GM19238 (cell line): ENCODE data around the gene IL17RD.
"Not testable (repeated sequence)": the region's sequence is repeated elsewhere in the genome, so short reads cannot be mapped to it uniquely, and the experiment has no call there.

ENCODE experiments used
- DNase-seq: peaks from one replicate; pipeline ENCODE4 v3.0.0; 2011; ENCODE audit warnings: low spot score; ENCODE audit not compliant: insufficient read length

Gene IL17RD

GRCh38 chr3:57093971-57094535 is 71.1 kb downstream of the IL17RD start:
- DNase-seq, result no peak

DNA sequence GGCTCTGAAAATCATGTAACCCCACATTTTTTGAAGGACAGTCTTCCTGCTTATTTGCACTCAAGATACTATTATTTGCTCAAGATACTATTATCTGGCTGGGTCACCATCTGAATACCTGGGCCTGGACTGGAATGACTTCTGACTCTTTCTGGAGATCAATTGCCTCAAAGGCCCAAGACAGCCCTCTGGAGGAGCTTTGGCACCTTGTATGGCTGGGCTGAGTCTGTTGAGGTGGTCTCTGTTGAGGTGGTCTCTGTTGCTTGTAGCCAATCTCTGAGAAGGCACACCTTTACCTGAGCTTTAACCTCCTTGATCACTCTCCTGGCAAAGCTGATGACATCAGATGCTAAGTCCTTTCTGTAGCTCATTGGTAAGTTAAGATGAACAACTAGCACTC is 71.7 kb downstream of the IL17RD start:
- no peak for DNase-seq

DNA sequence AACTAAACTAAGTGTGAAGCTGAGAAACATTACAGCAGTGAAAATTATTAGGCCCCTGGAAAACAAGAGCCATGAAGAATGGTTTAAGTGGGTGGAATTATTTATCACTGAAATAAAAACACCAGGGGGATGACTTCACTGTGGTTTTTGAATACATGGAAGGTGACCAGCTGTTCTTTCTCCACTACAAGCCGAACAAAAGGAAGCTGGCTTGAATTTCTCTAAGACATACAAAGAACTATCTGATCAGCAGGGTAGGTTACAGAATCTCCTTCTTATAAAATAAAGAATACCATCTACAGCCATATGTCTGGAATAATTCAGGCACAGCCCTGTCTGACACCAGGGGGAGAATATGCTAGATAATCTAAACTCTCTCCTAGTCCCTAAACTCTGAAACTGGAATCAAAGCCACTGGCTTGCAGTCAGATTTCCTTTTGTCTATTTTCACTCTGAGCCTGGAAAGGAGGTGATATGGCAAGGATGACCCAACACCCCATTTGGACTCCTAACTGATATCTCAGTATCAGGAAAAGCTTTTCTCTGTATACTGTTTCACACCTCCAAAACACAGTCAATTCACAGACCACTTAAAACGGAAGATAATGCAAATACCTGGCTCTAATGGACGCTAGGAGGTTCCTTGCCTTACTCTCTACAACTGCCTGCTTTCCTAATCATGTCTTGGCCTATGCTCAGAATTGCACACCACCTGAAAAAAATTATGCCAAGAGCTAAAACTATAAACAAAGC is 73.5 kb downstream of the IL17RD start:
- DNase-seq, result no peak

- no peak for DNase-seq
Observed at GRCh38 chr3:57089043-57089442, 76.1 kb downstream of the IL17RD start.

DNA sequence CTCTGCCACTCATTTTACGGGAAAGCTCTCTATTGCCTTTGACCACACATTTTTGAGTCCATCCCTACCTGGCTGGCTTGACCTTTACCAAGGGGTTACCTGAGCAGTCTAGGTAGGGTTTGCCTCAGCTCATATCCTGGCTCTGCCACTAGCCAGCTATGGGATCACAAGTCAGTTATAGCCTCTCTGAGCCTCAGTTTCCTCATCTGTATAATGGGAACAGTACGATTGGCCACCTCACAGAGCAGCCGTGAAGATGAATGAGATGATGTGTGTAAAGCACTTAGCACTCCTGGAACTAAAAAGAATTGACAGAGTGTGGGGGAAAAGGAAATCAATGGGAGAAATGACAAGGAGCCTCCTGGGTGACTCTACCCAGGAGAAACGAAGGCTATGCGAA is 76.7 kb downstream of the IL17RD start:
- DNase-seq, result no peak

- no peak for DNase-seq
Observed at GRCh38 chr3:57087361-57088092, 77.6 kb downstream of the IL17RD start.

GRCh38 chr3:57086201-57086600 is 79.0 kb downstream of the IL17RD start:
- no peak for DNase-seq

DNA sequence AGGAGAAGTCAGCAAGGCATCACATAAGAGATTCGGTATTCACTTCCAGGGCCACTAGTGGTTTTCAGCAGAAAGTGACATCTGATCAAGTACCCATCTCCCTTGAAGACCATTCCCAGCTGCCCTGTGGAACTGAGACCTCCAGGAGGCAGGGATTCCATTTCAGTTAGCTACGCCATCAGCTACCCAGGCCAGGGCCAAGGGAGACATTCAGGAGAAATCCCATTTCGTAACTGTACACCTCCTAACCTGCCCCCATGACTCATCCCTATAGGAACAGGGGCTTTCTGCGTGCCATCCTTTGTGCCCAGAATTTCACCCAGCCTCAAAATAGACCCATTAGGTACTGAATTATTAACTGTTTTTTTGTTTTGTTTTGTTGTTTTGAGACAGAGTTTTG is 79.9 kb downstream of the IL17RD start:
- DNase-seq, result no peak

- DNase-seq, result not testable (repeated sequence)
Observed at GRCh38 chr3:57083266-57083995, 81.7 kb downstream of the IL17RD start.

- no peak for DNase-seq
Observed at GRCh38 chr3:57082481-57082880, 82.7 kb downstream of the IL17RD start.

GRCh38 chr3:57081173-57081572 is 84.0 kb downstream of the IL17RD start:
- DNase-seq, result no peak

GRCh38 chr3:57080171-57080570 is 85.0 kb downstream of the IL17RD start:
- DNase-seq, result no peak

GRCh38 chr3:57079474-57079831 is 85.7 kb downstream of the IL17RD start:
- DNase-seq, result no peak

- DNase-seq, result no peak
Observed at GRCh38 chr3:57078635-57079473, 86.3 kb downstream of the IL17RD start.

DNA sequence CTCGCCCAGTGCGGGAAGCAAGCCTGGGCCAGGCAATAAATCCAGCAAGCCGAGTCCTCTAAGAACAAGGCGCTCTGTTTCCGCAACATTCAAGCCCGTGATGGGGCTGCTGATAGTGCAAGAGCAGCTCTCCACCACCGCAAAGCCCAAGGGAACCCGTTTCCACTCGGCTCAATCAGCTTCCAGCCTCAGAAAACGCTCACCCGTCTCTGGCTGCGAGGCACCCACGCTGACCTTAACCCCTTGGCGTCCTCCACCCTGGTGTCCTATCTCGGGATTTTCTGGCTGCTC is 86.9 kb downstream of the IL17RD start:
- DNase-seq, result no peak

DNA sequence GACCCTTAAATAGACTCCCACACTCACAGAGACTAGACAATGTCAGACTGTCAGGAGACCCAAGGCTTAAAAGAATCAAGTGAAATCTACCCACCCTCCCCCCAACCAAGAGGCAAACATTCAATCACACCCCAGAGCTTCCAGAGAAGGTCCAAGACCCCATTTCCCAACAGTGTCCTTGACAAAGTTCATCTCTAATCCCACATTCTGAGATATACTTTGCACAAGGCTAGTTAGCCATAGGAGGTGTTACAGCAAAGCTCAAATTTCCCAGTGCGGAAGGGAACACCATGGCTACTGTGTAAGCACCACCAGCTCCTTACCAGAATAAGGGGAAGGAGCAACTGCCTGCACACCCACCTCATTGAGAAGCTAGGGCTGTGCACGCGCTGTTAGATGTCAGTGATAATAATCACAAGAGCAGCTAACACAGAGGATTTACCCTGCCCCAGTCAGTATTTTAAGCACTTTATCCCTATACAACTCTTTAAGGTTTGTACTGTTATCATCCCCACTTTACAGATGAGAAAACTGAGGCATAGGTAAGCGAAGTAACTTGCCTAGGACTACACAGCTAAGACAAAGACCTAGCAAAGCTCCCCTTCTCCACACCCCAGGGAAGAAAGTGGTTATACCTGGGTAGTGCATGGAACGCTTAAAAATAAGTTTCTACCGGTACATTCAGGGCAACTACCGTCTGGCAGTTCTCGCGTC is 87.4 kb downstream of the IL17RD start:
- DNase-seq, result no peak

GRCh38 chr3:57076422-57076951 is 88.7 kb downstream of the IL17RD start:
- no peak for DNase-seq

GRCh38 chr3:57074135-57074534 is 91.0 kb downstream of the IL17RD start:
- no peak for DNase-seq

DNA sequence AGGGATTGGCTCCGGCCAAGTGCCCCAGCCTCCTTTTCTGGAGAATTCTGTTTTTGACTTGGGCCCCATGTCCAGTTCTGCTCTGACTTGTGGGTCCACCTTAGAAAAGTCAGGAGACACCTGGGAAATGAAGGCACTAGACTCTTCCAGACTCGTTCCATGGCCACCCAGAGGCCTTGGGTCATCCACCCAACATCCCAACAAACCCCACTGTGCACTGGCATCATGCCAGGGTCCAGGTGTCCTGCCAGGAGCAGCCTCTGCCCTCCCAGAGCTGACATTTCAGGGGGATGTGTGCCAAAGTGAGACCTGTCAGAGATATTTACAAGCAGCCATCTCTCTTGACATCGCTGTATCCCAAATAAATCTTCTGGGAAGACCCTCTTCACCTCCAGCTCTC is 91.5 kb downstream of the IL17RD start:
- DNase-seq, result no peak

DNA sequence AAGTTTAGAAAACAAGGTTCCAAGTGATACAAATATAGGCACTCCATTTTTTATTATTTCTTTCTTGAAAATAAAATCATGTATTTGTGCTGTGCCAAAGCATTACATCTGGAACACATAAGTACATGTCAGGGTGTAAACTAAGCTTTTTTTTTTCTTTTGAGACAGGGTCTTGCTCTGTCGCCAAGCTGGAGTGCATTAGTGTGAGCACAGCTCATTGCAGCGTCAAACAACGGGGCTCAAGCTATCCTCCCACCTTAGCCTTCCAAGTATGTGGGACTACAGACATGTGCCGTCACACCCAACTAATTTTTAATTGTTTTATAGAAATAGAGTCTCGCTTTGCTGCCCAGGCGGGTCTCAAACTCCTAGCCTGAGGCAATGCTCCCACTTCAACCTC is 95.7 kb downstream of the IL17RD start:
- no peak for DNase-seq
